COLO829 (cell line): ENCODE results near the gene EFCC1.

Experiments
- DNase-seq: peaks from one replicate; pipeline ENCODE4 v3.0.0; 2012; ENCODE audit warnings: low spot score

EFCC1 gene

DNA sequence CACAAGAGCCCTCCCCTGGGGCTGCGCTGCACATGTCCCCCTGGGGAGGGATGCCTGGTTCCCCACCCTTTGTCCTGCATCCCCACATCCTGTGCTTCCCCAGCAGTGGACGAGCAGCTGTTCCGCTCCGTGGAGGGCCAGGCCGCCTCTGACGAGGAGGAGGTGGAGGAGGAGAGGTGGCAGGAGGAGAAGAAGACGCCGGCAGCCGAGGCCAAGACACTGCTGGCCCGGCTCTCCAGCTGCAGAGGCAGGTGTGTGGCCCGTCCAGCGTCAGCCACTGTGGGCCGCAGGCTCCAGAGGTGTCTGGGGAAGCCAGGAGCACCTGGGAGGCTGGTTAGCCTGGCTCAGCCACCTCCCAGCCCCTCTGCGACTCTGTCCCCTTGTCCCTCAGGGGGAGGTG is 31.6 kb downstream of the EFCC1 start:
- DNase-seq = no peak

DNA sequence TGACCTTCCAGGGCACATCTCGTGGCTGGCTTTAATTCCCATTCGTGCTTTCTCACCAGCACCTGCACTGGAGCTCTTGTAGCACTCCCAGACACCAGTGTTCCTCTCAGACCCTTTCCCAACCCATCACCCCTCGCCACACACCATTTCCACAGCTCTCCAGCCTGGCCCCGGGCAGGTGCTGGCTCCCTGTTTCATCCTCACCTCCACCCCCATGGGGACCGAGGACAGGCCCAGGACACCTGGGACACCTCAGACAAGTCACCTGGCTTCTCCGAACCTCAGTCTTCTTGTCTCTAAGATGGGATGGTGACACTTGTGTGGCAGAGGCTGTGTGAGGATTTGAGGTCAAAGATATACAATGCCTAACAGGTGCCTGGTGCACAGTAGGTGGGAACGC is 32.0 kb downstream of the EFCC1 start:
- DNase-seq = no peak

DNA sequence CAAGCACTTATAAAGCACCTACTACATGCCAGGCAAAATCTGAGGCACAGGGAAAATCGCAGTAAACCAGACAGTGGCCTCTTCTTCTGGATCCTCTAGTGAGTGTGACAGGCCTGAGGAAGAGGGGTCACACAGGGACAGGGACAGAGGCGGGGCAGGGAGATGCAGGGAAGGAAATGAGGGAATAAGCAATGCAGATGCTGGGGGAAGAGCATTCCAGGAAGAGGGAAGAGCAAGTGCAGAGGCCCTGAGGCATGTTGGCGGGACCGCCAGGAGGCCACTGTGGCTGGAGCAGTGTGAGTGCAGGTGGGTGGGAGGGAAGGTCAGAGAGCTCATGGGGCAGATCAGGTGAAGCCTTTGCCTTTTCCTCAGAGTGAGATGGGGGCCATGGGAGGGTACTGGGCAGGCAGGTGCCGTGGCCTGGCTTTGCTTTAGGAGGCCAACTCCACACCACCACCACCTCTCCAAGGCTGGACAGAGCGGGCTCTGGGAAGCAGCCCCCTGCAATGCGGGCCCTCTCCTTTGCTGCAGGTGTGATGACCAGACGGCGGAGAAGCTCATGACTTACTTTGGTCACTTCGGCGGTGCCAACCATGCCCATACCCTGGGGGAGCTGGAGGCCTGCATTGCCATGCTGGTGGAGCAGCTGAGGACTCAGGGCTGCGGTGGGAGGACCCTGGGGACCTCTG is 32.7 kb downstream of the EFCC1 start:
- no peak for DNase-seq

DNA sequence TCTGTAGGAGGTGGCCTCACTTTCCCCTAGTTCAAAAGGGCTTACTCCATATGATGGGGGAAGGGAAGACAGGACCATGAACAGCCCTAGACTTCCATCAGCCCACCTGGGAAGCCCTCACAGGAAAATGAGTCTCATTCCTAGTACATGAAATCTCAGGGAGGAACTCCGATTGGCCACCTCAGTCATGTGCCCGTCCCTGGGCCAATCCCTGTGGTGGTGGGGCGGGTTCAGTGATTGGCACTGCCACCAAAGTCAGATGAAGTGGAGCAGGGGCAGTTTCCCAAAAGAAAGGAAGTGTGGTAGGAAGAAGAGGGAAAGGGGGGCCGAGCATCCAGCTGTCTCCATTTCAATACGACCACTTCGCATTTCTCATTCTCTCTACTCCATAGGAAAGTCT is 33.5 kb downstream of the EFCC1 start:
- no peak for DNase-seq

DNA sequence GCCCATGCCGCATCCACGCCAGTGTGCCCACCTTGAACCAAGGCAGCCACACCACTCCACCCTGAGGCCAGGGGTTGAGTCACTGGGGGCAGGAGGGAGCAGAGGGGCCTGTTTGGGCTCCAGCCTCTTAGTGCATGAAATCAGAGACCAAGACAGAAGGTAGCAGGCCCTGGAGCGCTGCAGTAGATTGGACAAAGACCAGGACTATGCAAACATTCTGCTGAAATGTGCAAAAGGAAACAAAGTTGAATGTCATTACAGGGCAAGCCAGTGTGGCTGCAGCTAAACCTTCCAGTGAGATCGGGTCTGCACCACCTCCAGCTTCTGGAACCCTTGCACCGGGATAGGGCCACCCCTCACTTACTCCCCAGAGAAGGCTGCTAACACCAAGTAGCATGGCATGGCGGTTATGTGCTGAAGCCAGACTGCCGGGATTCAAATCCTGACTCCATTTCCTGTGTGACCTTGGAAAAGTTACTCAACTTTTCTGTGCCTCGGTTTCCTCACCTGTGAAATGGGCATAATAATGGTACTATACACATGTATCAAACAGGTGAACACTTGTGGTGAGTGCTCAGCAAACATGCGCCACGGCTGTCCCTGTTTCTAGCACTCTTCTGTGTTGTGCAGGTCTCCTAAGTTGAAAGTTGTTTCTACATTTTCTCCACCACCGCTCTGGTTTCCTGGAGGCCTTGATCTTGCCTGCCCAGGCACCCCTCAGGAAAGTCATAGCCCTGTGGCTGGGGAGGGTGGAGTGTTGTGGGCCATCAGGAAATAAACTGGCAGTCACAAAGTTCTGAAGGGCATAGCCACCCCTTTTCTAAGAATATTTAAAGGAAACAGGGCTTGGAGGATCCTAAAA is 34.5 kb downstream of the EFCC1 start:
- DNase-seq = no peak

DNA sequence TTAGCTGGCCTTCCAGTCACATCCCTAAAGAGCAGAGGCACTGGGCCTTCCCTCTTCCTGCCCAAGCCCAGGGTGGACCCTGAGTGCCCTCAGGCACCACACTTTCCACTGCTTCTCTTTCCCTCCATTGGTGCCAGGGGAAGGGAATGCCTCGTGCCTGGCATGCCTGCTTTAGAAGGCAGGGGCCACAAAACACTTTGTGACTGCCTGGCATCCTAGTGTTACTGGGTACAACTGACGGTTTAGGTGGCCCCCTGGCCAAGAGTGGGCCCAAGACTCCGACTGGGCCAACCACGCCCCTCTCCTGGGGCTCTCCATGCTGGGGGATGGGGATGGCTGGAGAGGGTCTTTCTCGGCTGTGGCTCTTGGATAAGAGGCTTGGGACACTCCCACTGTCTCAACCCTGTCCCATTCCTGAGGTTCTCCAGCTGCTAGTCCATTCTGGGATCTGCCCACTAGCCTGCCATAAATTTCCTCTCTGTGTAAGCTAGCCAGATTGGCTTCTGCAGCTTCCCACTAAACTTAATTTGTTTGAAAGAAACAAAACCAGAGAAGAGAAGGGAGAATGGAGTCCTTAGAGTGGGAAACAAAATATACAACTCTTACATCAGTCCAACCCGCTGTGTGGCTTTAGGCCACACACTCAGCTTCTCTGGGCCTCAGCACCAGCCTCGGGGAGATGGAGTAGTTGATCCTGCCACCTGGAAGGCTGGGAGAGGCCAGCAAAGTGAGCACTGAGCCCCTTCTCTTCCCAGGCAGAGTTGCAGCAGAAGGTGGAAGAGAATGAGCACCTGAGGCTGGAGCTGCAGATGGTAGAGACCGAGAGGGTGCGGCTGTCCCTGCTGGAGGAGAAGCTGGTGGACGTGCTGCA is 35.4 kb downstream of the EFCC1 start:
- DNase-seq = no peak

DNA sequence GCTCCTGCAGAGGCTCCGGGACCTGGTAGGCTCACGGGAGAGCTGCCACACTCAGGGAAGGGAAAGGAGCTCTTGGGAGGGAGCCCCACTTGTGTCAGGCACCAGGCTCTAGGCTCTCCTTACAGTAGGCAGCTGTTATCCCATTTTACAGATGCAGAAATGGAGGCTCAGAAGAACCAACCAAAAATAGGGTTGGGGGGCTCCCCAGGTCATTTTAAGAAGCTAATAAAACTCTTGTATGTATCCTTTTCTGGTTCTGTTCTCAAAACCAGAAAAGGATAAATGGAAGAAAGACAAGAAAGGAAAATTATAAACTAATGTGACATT is 36.0 kb downstream of the EFCC1 start:
- DNase-seq = no peak

DNA sequence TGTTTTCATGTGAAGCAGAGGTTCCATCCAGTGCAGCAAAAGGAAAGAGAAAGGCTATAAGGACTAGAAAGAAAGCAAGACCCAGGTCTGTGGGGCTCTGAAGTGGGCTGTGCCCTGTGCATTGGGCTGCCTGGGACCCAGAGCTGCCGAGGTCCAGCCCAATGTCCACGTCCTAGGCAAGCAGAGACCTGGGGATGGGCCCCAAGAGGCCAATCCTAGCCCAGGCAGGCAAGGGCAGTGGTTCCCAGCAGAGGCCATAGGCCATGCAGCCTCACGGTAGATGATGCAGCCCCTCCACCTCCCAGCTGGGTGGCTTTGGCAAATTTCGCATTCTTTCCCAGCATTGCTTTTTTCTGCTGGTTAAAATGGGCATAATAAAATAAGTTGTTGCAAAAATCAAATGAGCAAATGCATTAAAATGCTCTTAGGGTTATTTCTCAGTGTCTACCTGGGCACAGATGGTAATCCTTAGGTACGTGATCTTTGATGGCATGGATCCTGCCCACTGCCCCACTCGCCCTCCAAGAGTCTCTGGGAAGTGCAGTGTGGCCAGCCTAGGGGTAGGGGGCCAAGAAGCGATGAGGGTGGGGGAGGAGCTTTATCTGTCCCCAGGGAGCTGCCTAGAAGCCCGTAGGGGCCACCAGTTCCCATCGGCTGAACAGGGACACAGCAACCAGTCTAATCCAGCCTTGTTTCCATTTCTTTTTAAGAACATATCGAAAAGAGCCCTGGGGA is 37.2 kb downstream of the EFCC1 start:
- DNase-seq = no peak

DNA sequence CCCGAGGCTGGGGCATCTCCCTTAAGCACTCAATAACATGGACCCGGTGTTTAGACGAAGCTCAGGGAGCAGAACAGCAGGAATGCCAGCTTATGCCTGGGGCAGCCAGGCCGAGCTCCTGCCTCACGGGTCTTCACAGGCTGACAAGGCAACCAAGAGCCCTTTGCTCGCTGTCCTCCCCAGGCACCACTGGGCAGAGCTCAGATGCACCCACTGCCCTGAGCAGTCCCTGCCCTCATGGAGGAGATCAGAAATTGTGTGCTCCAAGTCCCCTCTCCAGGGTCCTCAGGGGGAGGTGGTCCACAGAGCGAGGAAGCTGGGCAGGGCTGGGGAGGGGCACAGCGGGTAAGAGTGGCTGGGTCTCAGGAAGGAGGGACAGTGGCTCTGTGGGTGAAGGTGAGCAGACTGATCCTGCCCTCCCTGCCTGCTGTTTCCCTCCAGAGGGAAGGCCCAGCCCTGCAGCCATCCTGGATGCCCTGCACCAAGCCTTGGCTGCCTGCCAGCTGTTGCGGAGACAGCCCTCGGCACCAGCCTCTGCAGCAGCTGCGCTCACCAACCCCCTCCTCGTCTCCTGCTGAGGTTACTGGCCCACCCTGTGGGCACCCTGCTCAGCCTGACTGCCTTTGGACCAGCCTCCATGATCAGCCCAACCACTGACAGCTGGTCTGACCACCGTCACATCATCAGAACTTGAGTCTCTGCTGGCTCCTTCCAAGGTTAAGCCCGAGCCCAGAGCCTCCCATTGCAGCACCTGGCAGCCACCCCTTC is 38.4 kb downstream of the EFCC1 start:
- DNase-seq = no peak

DNA sequence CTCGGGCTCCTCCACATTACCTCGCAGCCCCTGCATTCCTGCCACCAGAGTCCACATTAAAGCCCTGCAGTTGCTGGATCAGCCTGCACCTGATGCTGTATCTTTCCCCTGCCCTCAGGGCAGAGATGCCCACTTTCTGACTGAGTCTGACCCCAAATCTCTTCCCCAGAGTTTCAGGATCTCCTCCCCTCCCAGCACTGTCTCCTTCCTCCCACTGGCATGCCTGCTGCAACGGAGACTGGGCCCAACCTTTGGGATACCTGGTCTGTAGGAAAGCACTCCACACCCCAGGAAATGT is 38.9 kb downstream of the EFCC1 start:
- DNase-seq = no peak

DNA sequence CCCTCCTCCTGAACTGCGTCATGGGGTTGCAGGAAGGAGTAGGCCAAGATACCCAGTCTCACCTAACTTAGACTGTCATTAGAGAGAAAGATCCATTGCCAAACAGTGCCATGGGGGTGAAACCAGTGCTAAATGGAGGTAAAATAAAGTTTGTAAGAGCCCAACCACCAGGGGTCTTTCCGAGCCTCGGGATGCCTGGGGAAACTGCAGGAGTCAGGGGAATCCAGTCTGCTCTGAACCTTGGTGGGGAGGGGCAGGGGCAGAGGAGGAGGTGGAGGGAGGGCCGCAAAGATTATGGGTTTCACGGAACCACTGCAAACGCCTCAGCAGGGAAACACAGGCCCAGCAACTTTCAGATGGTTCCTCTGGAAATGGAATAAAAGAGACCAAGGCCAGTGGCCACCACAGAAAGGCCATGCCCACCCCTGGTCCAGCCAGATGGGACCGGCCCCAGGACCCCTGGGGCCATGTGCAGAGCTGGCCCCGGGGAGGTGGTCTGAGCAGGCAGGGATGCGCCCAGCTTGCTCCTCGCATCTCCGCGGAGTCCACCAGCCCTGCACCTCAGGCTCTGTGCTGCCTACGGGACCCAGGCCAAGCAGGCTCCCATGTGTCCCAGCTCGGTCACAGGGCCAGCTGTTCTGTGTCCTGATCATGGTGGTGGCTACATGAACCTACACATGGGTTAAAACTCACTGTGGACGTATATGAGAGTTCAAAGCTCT is 39.6 kb downstream of the EFCC1 start:
- DNase-seq = no peak

DNA sequence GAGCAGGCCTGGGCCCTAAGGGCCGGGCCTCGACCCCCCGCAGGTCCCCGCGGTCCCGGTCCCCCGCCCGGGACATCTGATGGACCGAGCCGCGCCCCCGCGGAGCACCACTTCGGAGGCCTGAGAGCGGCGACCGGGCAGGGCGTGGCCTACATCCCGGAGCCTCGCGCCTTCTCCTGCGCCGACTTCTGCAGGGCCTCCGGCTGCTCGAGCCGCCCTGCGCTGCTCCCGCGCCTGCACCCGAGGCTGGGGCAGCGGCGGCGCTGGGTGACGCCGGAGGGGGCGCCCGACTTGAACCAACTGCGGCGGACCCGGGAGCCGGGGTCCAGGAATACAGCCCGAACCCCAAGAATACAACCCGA is 44.6 kb downstream of the EFCC1 start:
- no peak for DNase-seq

DNA sequence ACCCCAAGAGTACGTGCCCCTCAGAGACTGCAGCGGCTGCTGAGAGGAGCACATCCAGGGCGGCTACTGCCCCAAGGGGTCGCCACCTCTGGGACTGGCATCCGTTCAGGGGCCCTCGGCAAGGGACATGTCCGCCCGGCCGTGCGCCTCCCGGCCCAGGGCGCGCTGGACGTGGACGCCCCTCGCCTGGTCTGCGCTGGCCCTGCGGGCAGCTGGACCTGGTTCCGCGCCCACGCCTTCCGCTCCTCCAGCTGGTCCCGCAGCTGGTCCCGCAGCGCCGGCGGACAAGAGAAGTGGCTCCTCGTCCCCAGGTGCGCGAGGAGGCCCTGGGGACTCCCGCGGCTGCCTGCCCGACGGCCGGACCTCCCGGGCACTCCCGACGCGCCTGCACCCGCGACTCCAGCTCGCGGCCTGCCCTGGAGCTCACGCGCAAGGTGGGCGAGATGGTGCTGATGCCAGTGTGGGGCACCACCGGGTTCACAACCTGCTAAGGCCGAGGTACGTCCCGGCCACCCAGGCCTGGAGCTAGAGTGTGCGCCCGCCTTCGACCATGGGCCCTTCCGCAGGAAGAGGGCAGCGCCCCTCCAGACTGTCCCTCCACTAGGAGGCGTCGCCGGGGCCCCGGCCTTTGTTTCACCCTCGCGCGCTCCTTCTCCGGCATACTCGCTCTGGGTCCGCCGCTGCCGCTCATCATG is 45.1 kb downstream of the EFCC1 start:
- no peak for DNase-seq

DNA sequence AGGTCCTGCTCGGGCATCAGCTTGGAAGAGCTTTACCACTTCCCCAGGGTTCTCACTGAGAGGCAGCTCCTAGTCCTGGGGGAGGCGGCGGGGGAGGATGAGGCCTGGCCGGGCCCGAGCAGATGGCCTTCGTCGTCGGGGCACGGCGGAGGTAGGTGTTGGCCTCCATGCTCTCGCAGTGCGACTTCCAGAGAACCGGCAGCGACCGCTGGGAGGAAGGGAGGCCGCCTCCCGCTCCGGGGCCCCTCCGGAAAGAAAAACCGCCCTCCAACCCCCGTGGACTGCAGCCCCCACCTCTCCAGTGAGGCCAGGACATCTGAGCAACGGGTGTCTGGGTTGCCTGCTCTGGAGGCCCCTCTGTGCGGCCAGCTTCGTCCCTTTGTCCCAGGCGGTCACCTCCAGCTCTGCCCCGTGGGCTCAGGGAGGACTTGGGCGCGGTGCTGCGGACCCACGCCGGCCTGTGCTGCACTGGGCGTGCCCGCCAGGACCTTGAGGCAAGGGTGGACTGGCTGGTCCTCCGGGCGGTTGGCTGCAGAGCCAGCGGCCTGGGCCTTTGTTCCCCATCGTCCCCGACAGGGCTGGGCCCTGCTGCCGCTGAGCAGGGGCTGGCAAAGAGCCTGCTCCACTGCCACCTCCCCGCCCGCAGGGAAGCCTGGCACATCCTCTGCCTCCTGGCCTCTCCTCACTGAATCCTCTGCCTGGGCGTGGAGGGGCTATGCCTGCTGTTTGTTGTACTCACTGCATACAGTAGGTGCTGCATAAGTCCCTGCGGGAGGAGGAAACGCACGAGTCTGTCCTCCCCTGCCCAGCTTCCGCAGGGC is 45.8 kb downstream of the EFCC1 start:
- DNase-seq = no peak

DNA sequence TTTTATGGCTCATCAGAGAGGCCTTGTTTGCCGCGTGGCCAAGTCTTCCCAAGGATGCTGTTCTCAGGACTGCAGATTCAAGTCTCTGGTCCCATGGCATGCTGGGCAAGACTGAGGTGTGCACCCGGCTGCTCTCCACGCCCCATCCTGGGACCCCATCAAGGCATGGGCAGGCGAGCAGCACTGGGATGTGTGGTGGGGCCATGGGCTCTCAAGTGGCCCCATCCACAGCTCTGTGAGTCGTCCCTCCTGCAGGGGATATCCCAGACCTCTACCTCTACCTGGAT is 46.4 kb downstream of the EFCC1 start:
- DNase-seq = no peak

DNA sequence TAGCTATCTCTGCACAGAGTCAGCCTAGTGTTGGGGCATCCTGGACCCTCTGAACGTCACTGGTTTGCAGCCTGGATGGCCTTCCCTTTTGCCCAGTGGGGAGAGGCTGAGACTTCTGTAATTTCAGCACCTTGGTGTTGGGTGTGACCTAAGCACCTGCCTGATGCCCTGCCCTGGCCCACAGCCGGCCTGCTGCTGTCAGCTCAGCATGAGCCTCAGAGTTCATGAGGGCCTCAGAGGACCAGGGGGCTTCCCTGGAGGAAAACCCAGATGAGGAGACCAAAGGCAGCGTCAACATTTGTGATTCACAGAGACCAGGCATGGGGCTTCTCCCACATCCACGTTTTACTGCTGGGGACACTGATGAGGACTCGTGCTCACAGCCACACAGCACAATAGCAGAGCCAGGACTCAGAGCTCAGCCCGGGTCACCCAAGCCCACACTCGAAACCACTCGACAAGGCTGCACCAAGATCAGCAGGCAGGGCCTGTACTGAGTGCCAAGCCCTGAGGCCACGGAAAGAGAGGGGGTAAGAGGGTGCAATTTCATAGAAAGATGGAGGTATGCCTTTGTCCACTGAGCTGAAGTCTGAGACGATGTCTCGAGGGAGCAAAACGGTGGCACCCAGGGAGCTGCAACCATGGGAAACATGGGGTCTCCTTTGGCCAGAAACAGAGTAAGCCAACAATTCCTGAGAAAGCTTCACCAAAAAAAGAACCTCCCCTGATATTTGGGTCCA is 49.6 kb downstream of the EFCC1 start:
- no peak for DNase-seq

DNA sequence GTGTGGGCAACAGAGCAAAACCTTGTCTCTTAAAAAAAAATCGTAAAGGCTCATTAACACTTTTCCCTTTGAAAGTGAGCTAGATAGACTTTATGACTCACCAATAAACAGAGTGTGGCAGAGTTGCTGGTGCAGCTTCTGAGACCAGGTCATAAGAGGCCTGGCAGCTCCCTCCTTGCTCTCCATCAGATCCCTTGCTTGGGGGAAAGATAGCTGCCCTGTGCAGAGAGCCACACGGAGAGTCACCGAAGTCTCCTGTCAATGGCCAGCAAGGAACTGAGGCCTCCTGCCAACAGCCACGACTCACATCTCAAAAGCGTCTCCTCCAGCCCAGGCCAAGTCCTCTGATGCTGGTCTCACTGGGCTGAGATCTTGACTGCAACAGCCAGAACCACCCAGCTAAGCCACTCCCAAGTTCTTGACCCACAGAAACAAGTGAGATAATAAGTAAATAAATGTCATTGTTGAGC is 50.8 kb downstream of the EFCC1 start:
- DNase-seq = no peak

DNA sequence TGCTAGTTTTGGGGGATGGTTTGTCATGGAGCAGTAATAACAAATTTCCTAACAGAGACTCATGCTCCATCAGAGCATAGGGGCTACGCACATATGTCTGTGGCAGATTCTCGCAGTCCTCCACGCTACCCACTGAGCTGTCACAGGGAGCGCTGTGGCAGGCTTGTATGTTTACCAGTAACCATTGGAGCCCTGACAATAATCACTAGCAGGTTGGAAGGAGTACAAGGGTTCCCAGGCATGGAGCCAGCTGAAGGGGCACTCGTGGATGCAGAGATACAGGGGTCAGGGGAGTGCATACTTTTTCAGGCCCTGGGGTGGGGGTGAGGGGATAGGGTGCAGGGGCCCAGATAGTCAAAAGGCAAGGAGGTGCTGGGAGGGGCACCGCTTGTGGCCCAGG is 51.6 kb downstream of the EFCC1 start:
- DNase-seq = no peak

DNA sequence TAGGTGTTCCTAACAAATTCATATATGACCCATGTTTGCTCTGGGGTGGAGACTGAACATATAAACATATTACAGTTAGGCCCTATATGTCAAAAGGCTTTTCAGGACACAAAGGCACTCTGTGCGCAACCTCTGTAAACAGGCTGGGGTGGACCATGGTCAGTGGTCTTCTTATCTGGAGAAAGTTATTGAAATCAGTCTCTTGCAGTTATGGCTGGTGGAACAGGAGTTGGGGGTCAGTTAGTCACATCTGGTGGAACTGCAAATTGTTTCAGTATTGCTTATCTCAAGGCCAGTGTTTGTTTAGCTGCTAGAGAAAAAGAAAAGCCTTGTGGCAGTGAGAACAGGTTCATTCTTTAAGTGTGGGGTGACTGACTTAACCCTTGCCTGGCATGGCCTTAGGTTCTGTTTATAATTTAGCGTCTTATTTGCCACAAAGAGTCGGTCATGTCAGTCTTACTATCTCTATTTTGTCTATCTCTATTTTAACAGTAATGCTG is 53.6 kb downstream of the EFCC1 start:
- no peak for DNase-seq
